ENCODE measurements around the gene MT1H.

GRCh38 chr16:56669005-56669839, at the start of gene MT1H:
- TF ChIP-seq, protein P1, sequence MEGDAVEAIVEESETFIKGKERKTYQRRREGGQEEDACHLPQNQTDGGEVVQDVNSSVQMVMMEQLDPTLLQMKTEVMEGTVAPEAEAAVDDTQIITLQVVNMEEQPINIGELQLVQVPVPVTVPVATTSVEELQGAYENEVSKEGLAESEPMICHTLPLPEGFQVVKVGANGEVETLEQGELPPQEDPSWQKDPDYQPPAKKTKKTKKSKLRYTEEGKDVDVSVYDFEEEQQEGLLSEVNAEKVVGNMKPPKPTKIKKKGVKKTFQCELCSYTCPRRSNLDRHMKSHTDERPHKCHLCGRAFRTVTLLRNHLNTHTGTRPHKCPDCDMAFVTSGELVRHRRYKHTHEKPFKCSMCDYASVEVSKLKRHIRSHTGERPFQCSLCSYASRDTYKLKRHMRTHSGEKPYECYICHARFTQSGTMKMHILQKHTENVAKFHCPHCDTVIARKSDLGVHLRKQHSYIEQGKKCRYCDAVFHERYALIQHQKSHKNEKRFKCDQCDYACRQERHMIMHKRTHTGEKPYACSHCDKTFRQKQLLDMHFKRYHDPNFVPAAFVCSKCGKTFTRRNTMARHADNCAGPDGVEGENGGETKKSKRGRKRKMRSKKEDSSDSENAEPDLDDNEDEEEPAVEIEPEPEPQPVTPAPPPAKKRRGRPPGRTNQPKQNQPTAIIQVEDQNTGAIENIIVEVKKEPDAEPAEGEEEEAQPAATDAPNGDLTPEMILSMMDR (optimal IDR thresholded peaks at IDR 0.05 in 1 of 3, IDR thresholded peaks at IDR 0.05 in 1 of 3, conservative IDR thresholded peaks at IDR 0.05 in 1 of 3; ENCODE audit: extremely low read depth in 1 of 3, insufficient read depth in 2 of 3, low read length in 3 of 3): no peak
- no peak for TF ChIP-seq EZH2 (IDR thresholded peaks at IDR 0.05; ENCODE audit: low read length)
